ENCODE results near the gene NT5C3A. TPM values are rescaled to one million over a fixed set of nuclear protein-coding genes. Genes with fewer than 3 reads are reported as not detected.

The NT5C3A gene
- total RNA-seq, 1 experiment from 2014 or later: 51.6 TPM

DNA sequence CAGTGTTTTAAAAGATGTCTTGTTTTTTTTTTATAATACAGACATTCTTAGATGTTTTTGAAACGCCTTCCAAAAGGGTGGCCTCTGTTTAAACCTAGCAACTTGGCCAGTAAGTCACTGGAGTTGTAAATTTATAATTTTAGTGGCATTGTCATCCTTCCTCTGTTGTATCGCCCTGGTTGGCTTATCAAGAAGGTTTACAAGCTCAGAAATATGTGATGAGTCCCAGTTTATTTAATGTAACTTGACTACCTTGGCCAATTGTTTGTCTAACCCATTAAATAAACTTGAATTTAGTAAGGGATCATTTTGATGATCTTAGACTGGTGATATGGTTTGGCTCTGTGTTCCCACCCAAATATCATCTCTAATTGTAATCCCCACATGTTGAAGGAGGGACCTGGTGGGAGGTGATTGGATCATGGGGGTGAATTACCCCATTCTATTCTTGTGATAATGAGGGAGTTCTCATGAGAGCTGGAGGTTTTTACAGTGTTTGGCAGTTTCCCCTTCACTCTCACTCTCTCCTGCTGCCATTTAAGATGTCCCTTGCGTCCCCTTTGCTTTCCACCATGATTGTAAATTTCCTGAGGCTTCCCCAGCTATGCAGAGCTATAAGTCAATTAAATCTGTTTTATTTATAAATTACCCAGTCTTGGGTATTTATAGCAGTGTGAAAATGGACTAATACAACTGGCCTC lies 13.4 kb upstream of the NT5C3A start:
- DNase-seq (ENCODE audit: low spot score): no peak

DNA sequence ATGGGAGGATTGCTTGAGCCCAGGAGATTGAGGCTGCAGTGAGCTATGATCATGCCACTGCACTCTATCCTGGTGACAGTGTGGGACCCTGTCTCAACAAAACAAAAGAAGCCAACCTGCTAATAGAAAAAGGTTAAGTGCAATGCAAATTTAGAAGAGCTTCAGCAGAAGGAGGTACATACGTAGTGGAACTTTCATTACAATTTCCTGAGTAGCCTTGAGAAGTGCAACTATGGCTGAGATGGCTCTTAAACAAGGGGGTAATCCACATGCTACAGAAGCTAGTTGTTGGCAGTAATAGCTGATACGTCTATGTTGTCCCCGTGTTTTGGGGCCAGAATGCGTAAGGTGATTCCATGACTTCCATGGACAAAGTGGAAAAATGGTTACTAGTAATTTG lies 10.7 kb upstream of the NT5C3A start:
- DNase-seq (ENCODE audit: low spot score): no peak

DNA sequence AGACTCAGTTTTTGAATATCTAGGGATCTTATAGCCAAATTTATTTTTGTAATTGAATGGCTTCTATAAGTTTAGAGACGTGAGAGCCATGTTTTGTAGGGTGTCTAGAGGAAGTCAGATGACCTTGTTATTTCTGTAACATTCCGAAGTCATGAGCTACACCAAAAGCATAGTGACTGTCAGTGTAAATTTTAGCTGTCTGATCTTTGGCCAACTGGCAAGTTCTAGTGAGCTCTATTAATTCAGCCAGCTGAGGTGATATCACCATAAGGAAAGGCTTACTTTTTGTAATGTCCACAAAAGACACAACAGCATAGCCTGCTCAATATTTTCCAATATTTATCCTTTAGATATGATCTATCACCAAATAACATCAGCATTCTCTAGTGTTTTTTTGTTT lies 9.9 kb upstream of the NT5C3A start:
- peak; percentile 65 for DNase-seq (ENCODE audit: low spot score)

DNA sequence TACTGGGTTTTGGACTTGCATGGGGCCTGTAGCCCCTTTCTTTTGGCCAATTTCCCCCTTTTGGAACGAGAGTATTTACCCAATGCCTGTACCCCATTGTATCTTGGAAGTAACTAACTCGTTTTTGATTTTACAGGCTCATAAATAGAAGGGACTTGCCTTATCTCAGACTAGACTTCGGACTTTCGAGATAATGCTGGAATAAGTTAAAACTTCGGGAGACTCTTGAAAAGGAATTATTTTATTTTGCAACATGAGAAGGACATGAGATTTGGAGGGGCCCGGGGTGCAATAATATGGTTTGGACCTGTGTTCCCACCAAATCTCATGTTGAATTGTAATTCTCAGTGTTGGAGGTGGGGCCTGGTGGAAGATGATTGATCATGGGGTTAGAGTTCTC lies 8.3 kb upstream of the NT5C3A start:
- DNase-seq (ENCODE audit: low spot score): no peak

DNA sequence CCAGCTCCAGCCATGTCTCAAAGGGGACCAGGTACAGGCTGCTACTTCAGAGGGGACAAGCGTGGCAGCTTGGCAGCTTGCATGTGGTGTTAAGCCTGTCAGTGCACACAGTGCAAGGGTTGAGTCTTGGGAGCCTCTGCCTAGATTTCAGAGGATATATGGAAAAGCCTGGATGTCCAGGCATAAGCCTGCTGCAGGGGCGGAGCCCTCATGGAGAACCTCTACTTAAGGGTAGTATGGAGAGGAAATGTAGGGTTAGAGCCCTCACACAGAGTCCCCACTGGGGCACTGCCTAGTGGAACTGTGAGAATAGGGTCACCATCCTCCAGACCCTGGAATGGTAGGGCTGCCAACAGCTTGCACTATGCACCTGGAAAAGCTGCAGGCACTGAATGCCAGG lies 7.7 kb upstream of the NT5C3A start:
- DNase-seq (ENCODE audit: low spot score): no peak

DNA sequence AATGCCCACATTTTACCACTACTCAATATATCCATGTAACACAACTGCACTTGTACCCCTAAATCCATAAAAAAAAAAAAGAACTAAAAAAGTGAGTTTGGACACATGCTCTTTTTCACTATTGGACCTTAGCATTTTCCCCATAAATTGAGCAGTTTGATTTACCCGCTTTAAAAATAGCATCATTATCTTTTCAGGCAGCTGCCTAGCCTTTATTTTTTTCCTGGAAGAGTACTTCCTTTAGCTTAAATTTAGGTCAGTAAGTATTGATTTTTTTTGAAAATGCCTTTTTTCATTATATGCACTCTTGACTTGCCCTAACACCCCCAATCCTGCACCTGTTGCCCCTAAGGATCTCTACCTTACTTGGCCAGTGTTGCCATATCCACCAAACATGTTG lies 5.3 kb upstream of the NT5C3A start:
- no peak for DNase-seq (ENCODE audit: low spot score)

DNA sequence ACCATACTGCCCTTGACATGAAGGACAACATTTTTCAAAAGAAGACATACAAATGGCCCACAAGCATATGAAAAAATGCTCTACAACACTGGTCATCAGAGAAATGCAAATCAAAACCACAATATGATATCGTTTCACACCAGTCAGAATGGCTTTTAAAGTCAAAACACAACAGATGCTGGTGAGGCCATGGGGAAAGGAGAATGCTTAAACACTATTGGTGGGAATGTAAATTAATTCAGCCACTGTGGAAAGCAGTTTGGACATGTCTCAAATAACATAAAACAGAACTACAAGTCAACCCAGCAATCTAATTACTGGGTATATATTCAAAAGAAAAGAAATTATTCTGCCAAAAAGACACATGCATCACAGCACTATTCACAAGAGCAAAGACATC lies 4.2 kb upstream of the NT5C3A start:
- no peak for DNase-seq (ENCODE audit: low spot score)

DNA sequence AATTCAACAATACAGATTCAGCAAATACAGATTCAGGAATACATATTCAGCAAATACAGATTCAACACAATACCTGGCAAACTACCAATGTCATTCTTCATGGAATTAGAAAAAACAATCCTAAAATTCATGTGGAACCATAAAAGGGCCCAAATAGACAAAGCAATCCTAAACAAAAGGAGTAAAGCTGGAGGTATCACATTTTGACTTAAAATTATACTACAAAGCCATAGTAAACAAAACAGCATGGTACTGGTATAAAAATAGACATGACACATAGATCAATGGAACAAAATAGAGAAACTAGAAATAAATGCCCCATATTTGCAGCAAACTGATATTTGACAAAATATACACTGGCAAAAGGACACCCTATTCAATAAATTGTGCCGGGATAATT lies 3.4 kb upstream of the NT5C3A start:
- DNase-seq (ENCODE audit: low spot score): no peak

DNA sequence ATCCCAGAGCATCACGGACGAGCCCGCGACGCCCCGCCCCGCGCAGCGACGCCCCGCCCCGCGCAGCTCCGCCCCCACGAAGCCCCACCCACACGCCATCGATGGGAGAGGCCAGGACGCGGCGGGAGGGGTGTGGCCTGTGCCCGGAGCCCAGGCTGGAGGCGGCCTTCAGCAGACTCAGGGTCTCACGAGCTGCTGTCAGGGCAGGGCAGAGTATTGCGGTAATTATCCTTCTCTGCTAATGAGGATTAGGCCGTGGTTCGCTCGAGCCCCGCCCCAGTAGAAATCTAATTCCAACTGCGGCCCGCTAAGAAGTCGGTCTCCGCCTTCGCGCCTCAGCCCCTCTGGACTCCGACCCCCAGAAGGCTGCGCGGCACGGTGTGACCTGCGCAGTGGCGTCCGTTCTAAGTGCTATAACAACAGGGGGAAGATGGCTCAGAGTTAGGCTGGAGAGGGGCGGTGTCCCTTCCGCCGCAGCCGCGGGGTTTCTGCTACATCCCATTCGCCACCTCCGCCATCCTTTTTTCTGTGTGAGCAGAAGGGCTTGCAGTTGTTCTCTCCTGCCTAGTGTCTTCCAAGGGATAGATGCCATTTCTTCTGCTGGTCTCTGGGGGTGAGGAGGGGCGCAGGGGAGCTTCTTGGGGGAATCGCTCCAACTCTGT lies 337 bp upstream of the NT5C3A start:
- peak; percentile 99 for DNase-seq (ENCODE audit: low spot score)

DNA sequence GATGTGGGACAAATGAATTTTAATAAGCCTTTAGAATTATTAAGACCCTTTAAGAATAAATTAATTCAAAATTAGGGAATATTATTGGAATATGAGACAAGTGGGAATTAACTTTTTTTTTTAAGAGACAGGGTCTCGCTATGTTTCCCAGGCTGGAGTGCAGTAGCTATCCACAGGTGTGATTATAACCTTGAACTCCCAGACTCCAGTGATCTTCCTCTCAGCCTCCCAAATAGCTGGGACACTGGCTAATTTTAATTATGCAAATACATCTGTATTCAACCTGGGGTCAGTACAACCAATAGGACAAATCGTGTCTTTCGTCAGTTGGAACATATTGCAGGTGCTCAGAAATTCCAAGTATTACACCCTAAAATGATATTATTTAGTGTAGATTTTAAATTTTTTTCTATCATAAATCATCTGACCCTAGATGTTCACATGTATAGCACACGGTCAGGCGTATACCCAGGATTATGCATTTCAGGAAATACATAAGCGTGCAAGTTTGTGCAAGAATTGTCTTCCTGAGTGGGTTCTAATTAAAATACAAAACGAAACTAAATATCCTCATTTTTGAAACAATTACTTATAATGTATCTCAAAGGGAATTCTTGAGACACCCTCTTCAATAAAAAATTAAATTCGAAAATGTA lies 1.2 kb downstream of the NT5C3A start:
- no peak for DNase-seq (ENCODE audit: low spot score)

DNA sequence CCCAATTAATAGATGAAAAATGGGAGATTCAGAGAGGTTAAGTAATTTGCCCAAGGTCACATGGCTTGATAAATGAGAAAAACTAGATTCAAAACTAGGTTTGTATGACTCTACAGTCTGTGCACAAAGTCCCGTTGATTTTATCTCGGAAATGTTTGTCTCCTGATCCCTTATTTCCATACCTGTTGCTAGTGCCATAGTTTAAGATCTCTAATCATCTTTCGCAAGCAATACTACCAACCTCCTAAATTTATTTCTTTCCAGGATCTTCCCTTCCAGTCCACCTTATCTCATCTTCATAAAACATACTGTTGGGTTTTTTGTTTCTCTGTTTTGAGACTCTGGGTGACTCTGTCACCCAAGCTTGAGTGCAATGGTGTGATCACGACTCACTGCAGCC lies 2.9 kb downstream of the NT5C3A start:
- no peak for DNase-seq (ENCODE audit: low spot score)

DNA sequence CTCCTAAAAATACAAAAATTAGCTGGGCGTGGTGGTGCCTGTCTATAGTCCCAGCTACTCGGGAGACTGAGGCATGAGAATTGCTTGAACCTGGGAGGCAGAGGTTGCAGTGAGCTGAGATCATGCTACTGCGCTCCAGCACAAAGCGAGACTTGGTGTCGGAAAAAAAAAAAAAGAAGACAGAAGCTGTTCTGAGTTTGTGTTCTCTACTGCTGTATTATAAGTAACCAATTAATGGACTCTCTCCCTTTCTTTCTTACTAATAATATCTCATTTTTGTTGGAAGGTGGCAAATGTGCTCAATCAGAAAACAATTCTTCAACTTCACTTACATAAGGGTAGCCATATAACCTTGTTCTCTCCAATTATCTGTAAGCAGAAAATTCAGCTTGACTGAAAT lies 7.4 kb downstream of the NT5C3A start:
- no peak for DNase-seq (ENCODE audit: low spot score)

DNA sequence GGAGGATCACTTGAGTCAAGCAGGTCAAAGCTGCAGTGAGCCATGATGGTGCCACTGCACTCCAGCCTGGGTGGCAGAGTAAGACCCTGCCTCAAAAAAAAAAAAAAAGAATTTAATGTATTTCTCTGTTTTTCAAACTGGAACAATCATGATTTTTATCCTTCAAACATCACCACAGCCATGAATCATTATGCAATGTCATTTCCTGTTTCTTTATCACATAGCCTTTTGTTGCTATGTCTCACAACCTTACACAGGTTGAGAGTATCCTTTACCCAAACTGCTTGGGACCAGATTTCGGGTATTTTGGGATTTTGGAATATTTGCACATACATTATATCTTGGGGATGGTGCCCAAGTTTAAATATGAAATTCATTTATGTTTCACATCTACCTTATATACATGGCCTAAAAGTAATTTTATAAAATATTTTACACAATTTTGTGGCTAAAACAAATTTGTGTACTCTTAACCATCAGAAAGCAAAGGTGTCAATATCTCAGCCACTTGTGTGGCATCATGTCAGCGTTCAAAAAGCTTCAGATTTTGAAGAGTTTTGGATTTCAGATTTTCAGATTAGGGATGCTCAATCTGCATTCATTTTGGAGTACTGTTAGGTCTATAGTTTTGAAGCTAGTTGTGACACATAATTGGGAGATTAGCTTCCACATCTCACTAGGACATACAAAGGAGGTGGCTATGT lies 8.2 kb downstream of the NT5C3A start:
- peak; percentile 36 for DNase-seq (ENCODE audit: low spot score)

DNA sequence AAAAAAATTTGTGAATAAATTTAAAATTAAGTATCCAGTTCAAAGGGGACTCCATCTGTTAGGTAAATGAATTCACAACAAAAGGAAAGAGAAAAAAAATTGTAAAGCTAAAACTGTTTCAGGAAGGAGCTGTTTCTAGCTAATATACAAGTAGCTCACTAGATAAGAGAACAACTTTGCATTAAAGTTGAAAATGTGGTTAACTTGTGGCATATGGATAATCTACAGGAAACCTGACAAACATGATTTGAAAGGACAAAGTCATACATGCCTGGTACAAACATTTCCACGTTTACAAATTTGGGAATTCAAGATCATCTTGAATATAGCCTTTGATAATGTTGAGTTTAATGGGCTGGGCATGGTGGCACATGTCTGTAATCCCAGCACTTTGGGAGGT lies 8.9 kb downstream of the NT5C3A start:
- no peak for DNase-seq (ENCODE audit: low spot score)

DNA sequence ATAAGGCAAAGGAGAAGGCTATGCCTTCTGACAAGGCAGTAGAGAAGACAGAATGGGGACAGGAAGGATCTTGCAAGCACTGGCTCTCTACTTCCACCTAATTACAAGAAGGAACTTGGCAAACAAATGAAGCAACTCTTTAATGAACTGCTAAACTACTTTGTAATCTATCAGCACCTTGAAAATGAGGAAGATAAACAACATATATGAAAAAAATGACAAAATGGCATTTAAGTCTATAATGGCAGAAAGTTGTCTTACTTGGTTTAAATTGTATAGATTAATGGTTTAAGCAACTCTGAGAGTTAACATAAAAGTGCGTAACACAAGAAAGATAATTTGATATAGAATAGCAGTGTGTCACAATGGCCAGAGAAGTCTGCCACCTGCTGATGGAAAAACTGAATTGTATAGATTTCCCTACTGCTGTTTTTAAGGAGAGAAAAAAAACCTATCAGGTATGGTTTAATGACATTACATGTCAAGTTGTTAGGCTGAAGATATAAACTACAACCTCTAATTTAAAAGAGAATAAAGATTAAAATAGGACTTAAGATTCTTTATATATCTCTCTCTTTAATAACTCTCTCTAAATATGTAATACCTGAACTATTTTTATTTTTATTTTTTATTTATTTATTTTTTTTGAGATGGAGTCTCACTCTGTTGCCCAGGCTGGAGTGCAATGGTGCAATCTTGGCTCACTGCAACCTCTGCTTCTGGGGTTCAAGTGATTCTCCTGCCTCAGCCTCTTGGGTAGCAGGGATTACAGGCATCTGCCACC lies 11.8 kb downstream of the NT5C3A start:
- peak; percentile 62 for DNase-seq (ENCODE audit: low spot score)

DNA sequence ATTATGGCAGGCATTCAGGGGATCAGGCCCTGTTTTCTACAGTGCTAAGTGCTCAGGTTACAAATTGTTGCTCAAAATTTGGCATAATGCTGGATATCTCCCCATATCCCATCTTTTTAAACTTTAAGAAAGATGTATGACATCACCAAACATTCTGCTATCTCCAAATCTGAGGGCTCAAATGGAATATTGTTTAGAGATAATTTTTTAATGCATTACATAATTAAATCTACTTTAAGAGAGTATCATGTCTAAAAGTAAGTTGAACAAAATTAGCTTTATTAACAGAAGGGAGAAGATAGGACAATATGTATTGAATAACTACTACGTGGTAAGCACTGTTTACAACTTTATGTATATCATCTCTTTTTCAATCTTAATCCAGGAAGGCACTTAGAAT lies 13.9 kb downstream of the NT5C3A start:
- DNase-seq (ENCODE audit: low spot score): no peak

DNA sequence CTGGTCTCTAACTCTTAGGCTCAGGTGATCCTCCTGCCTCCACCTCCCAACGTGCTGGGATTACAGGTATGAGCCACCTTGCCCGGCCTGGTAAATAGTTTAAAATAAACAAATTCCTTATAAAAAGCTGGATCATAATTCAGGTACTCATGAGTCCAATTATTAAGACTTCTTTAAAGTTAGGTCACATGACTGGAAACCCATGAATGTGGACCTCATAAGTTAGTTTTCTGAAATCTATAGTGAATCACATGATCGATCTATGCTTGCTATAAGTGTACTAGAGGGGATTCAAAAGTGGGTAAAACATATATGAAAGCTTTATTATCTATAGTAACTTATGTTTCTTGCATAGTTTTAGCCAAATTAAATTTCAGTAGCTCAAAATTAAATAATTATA lies 14.3 kb downstream of the NT5C3A start:
- no peak for DNase-seq (ENCODE audit: low spot score)

DNA sequence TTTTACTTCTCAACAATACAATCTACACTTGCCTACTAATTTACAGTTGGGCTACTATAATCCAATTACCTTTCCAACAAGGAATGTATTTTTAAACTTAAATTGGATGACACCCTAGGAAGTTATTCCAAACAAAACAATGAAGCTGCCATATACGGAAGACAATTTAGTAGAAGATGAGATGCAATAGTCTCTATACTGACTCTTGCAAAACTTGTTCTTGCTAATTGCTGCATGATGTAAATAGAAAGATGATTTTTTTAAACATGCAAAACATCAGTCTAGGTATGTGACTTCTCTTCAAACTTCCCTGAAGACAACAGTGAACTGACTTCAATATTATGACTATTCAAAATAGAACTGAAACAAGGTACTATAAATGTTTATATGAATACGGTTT lies 17.6 kb downstream of the NT5C3A start:
- no peak for DNase-seq (ENCODE audit: low spot score)

DNA sequence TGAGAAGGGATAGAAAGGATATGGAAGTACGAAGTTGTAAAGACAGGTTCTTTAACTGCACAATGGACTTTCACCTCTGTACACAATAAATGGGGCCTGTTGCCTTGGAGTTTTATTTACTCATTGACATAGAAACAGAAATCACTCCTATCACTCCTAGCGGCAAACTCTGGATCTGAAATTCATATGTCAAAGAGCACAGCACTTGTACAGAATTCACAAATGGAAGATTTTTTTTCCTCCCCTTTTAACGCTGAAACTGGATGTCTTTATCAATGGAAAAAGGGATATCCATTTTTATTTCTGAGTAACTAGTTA lies 18.2 kb downstream of the NT5C3A start:
- no peak for DNase-seq (ENCODE audit: low spot score)

DNA sequence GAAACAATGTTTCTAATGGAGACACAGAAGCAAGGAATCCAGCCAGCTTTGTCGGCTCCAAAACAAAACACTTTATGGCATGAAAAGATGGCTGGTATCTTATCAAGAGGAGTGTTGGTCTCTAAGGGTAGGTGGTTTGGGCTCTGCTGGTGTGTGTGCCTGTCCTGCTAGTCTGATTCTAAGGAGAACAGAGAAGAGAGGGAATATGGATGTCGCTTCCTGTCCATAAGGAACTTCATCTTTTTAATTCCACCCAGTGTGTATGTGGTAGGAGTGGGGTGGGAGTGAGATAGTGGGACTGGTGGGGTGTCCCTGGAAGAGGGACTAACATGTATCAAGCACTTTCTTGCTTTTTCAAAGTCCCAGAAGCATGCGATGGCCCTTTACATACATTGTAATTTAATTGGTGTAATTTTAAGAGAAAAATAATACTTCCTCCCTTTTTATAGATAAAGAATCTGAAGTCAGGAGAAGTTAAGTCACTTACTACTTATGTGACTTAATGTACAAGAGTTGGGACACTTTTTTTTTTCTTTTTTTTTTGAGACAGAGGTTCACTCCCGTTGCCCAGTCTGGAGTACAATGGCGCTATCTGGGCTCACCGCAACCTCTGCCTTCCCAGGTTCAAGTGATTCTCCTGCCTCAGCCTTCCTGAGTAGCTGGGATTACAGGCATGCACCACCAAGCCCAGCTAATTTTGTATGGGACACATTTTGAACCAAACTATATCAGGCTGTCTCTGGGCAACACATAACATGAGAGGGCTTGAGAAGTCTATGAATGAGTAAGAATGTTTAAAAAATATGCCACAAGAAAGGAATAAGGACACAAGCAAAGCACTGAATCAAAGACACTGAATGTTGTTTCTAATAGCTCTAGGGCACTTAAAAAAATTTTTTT lies 18.8 kb downstream of the NT5C3A start:
- DNase-seq (ENCODE audit: low spot score): no peak

Data from H4 (cell line).